ENCODE results near the gene RNF43.

Gene RNF43

DNA sequence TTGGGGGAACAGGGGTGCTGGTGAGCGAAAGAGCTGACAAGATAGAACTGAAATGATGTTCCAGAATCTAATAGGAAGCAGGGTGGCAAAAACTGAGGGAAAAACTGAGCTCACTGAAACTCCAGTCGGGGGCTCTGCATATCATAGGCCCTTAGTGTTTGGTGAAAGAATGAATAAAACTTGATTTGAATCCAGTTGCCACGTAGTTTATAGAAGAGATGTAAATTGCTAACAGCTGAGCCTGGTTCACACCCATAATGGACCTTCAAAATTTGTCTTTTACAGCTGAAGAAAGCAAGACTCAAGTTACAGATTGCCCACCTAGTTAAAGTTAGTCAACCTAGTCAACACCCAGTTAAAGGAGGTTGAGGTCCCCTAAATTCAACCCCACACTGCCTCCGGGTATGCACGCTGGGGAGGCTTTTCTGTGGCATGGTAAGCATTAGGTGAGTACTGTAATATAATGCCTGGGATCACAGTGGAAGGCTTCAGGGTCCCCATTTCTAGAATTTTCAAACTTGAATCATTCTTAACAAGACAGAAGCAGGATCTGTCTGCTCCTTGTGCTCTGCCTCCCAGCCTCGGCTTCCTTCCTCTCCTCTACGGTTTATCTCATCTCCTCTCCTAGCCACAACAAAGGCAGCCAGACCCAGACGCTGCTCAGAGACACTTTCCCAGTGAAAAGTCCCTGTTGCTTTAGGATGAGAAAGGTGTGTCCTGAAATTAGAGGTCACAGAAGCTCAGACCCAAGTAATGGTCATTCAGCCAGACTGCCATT is 38.4 kb downstream of the RNF43 start:
- Histone ChIP-seq H3K4me3 (ENCODE audit: control insufficient read depth in 1 of 7, extremely low read depth in 1 of 7, insufficient read depth in 4 of 7, low read depth in 2 of 7, low read length in 6 of 7) (peak overlapping the region in 1 of 7 experiments; percentile 38), H3K27me3 (replicated peaks in 2 of 5; ENCODE audit: control insufficient read depth in 4 of 5, insufficient read depth in 5 of 5, low read length in 4 of 5) (no peaks in the 10 kb centered on the region), H3K27ac (ENCODE audit: insufficient read depth in 1 of 2, low read depth in 1 of 2, low read length in 2 of 2, poor library complexity in 1 of 2, severe bottlenecking in 2 of 2) (no peak overlapping the region), H3K9me3 (ENCODE audit: control extremely low read depth in 1 of 5, control insufficient read depth in 4 of 5, insufficient read depth in 2 of 5, low read depth in 1 of 5, low read length in 4 of 5) (no peaks in the 10 kb centered on the region), H3K4me1 (ENCODE audit: control extremely low read depth in 1 of 4, control insufficient read depth in 4 of 4, insufficient read depth in 4 of 4, low read length in 3 of 4) (peaks cover 8 to 33% (median 18%) of the 10 kb centered on the region in 4 experiments), H3K36me3 (ENCODE audit: control insufficient read depth in 4 of 4, insufficient read depth in 4 of 4, low read length in 3 of 4) (no peaks in the 10 kb centered on the region)
- ChIA-PET CTCF (interaction anchor here (0.6 to 2.4 kb wide), 8 partner anchors 13 to 62 kb away, joined by 3 to 14 read pairs (median 4); partner anchors contain the start of gene RNF43), POLR2A (interaction anchor here (0.6 kb wide), 1 partner anchor 45 kb away, joined by 3 read pairs; no protein-coding TSS in a partner anchor)
- 53% methylated on average over 5 of the region's 8 CpGs for WGBS (ENCODE audit: insufficient coverage)
- DNase-seq: no peak

DNA sequence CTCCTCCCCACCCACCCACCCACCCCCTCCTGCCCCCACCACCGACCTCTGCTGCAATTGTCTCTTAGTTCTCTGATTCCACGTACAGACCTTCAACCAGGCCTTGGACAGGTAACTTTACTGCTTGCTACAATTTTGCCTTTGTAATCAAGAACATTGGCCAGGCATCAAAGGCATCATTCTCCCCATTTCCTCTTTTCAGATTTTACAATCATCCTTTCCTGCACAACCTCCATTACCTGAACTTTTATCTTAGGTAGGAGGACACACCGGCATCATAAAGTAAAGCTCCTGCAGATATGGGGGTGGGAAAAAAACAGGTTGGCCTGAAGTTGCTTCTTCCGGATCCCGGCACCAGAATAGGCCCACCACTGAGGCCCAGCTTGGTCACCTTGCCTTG is 39.7 kb downstream of the RNF43 start:
- Histone ChIP-seq H3K27ac (ENCODE audit: insufficient read depth in 1 of 2, low read depth in 1 of 2, low read length in 2 of 2, poor library complexity in 1 of 2, severe bottlenecking in 2 of 2) (no peak overlapping the region), H3K4me1 (ENCODE audit: control extremely low read depth in 1 of 4, control insufficient read depth in 4 of 4, insufficient read depth in 4 of 4, low read length in 3 of 4) (peaks cover 8 to 33% (median 18%) of the 10 kb centered on the region in 4 experiments), H3K9me3 (ENCODE audit: control extremely low read depth in 1 of 5, control insufficient read depth in 4 of 5, insufficient read depth in 2 of 5, low read depth in 1 of 5, low read length in 4 of 5) (no peaks in the 10 kb centered on the region), H3K27me3 (replicated peaks in 2 of 5; ENCODE audit: control insufficient read depth in 4 of 5, insufficient read depth in 5 of 5, low read length in 4 of 5) (no peaks in the 10 kb centered on the region), H3K4me3 (ENCODE audit: control insufficient read depth in 1 of 7, extremely low read depth in 1 of 7, insufficient read depth in 4 of 7, low read depth in 2 of 7, low read length in 6 of 7) (no peak overlapping the region), H3K36me3 (ENCODE audit: control insufficient read depth in 4 of 4, insufficient read depth in 4 of 4, low read length in 3 of 4) (no peaks in the 10 kb centered on the region)
- no peak for DNase-seq
- WGBS (ENCODE audit: insufficient coverage): 100% methylated on average over 3 of the region's 5 CpGs
- ChIA-PET CTCF (interaction anchor here (1.6 to 2.4 kb wide), 3 partner anchors 10 to 60 kb away, joined by 3 to 14 read pairs (median 6); no protein-coding TSS in a partner anchor), POLR2A (no interaction called here)

DNA sequence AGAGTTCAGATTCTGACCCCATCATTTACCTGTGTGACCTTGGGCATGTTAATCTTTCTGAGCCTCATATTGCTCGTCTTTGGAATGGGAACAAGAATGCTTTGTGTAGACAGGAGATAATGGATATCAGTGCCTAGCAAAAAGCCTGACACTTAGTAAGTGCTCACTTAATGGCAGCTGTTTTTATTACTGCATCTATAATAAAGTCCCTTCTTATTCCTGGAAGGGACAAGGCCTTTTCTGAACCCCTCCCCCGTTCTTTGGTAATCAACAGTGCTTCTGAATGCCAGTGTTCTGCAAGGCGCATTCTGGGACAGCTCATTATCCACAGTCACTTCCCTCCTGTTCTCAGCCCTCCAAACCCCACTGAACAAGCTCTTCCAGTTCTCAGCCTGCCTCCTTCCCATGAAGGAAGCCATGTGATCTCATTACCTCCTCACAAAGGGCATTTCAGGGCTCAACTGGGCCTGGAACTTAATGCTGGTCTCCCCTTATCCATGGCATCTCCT is 40.2 kb downstream of the RNF43 start:
- POLR2A ChIA-PET: no interaction called here
- no peaks in the 10 kb centered on the region for H3K27me3 ChIP-seq (replicated peaks in 2 of 5; ENCODE audit: control insufficient read depth in 4 of 5, insufficient read depth in 5 of 5, low read length in 4 of 5)
- H3K36me3 ChIP-seq (ENCODE audit: control insufficient read depth in 4 of 4, insufficient read depth in 4 of 4, low read length in 3 of 4): no peaks in the 10 kb centered on the region
- no peak overlapping the region for H3K4me3 ChIP-seq (ENCODE audit: control insufficient read depth in 1 of 7, extremely low read depth in 1 of 7, insufficient read depth in 4 of 7, low read depth in 2 of 7, low read length in 6 of 7)
- H3K9me3 ChIP-seq (ENCODE audit: control extremely low read depth in 1 of 5, control insufficient read depth in 4 of 5, insufficient read depth in 2 of 5, low read depth in 1 of 5, low read length in 4 of 5): no peaks in the 10 kb centered on the region
- CTCF ChIA-PET: interaction anchor here (1.3 to 1.6 kb wide), 2 partner anchors 9 to 59 kb away, joined by 3 to 6 read pairs; no protein-coding TSS in a partner anchor
- DNase-seq: no peak
- peaks cover 8 to 33% (median 17%) of the 10 kb centered on the region in 4 experiments for H3K4me1 ChIP-seq (ENCODE audit: control extremely low read depth in 1 of 4, control insufficient read depth in 4 of 4, insufficient read depth in 4 of 4, low read length in 3 of 4)
- H3K27ac ChIP-seq (ENCODE audit: insufficient read depth in 1 of 2, low read depth in 1 of 2, low read length in 2 of 2, poor library complexity in 1 of 2, severe bottlenecking in 2 of 2): no peak overlapping the region
- 97% methylated on average over 3 of the region's 3 CpGs for WGBS (ENCODE audit: insufficient coverage)

DNA sequence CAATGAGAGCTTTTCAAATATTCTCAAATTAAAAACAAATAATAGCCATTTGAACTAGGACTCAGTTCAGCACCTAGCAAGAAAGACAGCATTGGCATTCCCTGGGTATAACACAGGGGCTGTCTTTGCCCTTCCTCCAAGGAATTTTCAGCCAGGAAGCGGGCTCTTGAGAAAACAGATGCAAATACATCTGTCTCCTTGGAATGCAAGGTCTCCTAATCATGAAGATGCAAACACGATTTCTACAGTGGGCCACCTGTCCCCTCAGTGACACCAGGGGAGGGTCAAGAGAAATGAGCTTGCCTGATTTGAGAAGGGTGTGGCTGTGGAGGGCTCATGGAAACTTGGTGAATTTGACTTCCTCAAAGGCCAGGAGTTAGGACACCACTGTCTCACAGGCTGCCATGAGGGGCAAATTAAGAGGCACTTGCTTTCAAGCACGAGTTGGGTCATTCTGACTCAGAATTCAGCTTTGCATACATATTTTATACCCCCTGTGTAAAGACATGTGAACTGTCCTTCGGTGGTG is 40.8 kb downstream of the RNF43 start:
- ChIA-PET POLR2A (no interaction called here), CTCF (interaction anchor here (1.3 to 1.6 kb wide), 2 partner anchors 8 to 59 kb away, joined by 3 to 6 read pairs; no protein-coding TSS in a partner anchor)
- Histone ChIP-seq H3K36me3 (ENCODE audit: control insufficient read depth in 4 of 4, insufficient read depth in 4 of 4, low read length in 3 of 4) (no peaks in the 10 kb centered on the region), H3K9me3 (ENCODE audit: control extremely low read depth in 1 of 5, control insufficient read depth in 4 of 5, insufficient read depth in 2 of 5, low read depth in 1 of 5, low read length in 4 of 5) (no peaks in the 10 kb centered on the region), H3K27me3 (replicated peaks in 2 of 5; ENCODE audit: control insufficient read depth in 4 of 5, insufficient read depth in 5 of 5, low read length in 4 of 5) (no peaks in the 10 kb centered on the region), H3K4me1 (ENCODE audit: control extremely low read depth in 1 of 4, control insufficient read depth in 4 of 4, insufficient read depth in 4 of 4, low read length in 3 of 4) (peaks cover 8 to 33% (median 17%) of the 10 kb centered on the region in 4 experiments), H3K27ac (ENCODE audit: insufficient read depth in 1 of 2, low read depth in 1 of 2, low read length in 2 of 2, poor library complexity in 1 of 2, severe bottlenecking in 2 of 2) (no peak overlapping the region), H3K4me3 (ENCODE audit: control insufficient read depth in 1 of 7, extremely low read depth in 1 of 7, insufficient read depth in 4 of 7, low read depth in 2 of 7, low read length in 6 of 7) (no peak overlapping the region)
- peak in 2 of 3 donors; percentile 19 for DNase-seq
- 96% methylated on average over 4 of the region's 4 CpGs for whole genome bisulfite sequencing (ENCODE audit: insufficient coverage)

DNA sequence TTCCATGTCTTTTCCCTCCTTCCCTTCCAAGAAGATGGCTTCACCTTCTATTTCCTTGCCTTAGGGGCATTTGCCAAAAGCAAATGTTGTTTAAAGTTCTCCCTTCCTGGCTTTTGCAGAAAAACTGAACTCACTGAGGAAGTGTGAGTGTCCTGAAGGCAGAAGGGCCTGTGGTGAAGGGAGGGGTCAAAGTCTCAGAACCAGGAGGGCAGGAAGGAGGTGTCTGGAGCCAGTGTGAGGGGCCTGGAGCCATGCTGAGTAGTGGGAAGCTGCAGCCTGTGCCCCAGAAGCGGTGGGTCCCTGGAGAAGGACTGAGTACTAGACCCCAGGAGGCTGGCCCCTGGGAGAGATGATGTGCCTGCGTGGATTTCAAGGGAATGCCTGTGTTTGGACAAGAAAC is 41.5 kb downstream of the RNF43 start:
- WGBS (ENCODE audit: insufficient coverage): 95% methylated on average over 2 of the region's 2 CpGs
- Histone ChIP-seq H3K9me3 (ENCODE audit: control extremely low read depth in 1 of 5, control insufficient read depth in 4 of 5, insufficient read depth in 2 of 5, low read depth in 1 of 5, low read length in 4 of 5) (no peaks in the 10 kb centered on the region), H3K4me1 (ENCODE audit: control extremely low read depth in 1 of 4, control insufficient read depth in 4 of 4, insufficient read depth in 4 of 4, low read length in 3 of 4) (peaks cover 8 to 33% (median 17%) of the 10 kb centered on the region in 4 experiments), H3K27ac (ENCODE audit: insufficient read depth in 1 of 2, low read depth in 1 of 2, low read length in 2 of 2, poor library complexity in 1 of 2, severe bottlenecking in 2 of 2) (no peak overlapping the region), H3K36me3 (ENCODE audit: control insufficient read depth in 4 of 4, insufficient read depth in 4 of 4, low read length in 3 of 4) (no peaks in the 10 kb centered on the region), H3K27me3 (replicated peaks in 2 of 5; ENCODE audit: control insufficient read depth in 4 of 5, insufficient read depth in 5 of 5, low read length in 4 of 5) (no peaks in the 10 kb centered on the region), H3K4me3 (ENCODE audit: control insufficient read depth in 1 of 7, extremely low read depth in 1 of 7, insufficient read depth in 4 of 7, low read depth in 2 of 7, low read length in 6 of 7) (no peak overlapping the region)
- no peak for DNase-seq
- POLR2A ChIA-PET: no interaction called here
- CTCF ChIA-PET: interaction anchor here (1.3 to 1.9 kb wide), 2 partner anchors 19 to 58 kb away, joined by 3 to 4 read pairs; no protein-coding TSS in a partner anchor

DNA sequence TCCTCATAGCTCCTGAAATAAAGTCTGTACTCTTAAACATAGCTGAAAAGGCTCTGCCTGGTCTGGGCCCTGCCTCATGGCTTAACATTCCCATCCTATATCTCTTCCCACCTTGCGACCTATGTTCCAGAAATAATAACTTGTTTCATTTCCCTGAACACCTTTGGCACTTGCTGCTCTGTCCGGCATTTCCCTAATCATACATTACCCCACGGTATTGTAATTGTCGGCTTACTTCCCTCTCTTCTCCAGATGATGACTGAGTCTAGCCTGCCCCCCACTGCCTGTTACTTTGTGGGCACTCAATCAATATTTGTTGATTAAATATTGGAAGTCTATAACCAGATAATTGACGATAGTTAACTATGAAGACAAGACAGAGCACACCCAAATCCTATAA is 42.1 kb downstream of the RNF43 start:
- DNase-seq: peak in 2 of 3 donors; percentile 46 to 47
- H3K9me3 ChIP-seq (ENCODE audit: control extremely low read depth in 1 of 5, control insufficient read depth in 4 of 5, insufficient read depth in 2 of 5, low read depth in 1 of 5, low read length in 4 of 5): no peaks in the 10 kb centered on the region
- WGBS (ENCODE audit: insufficient coverage): 84% methylated on average over 3 of the region's 5 CpGs
- POLR2A ChIA-PET: no interaction called here
- H3K36me3 ChIP-seq (ENCODE audit: control insufficient read depth in 4 of 4, insufficient read depth in 4 of 4, low read length in 3 of 4): no peaks in the 10 kb centered on the region
- no peak overlapping the region for H3K27ac ChIP-seq (ENCODE audit: insufficient read depth in 1 of 2, low read depth in 1 of 2, low read length in 2 of 2, poor library complexity in 1 of 2, severe bottlenecking in 2 of 2)
- no peaks in the 10 kb centered on the region for H3K27me3 ChIP-seq (replicated peaks in 2 of 5; ENCODE audit: control insufficient read depth in 4 of 5, insufficient read depth in 5 of 5, low read length in 4 of 5)
- no peak overlapping the region for H3K4me3 ChIP-seq (ENCODE audit: control insufficient read depth in 1 of 7, extremely low read depth in 1 of 7, insufficient read depth in 4 of 7, low read depth in 2 of 7, low read length in 6 of 7)
- peaks cover 8 to 33% (median 17%) of the 10 kb centered on the region in 4 experiments for H3K4me1 ChIP-seq (ENCODE audit: control extremely low read depth in 1 of 4, control insufficient read depth in 4 of 4, insufficient read depth in 4 of 4, low read length in 3 of 4)
- CTCF ChIA-PET: interaction anchor here (0.6 to 1.9 kb wide), 3 partner anchors 19 to 58 kb away, joined by 3 to 4 read pairs (median 3); no protein-coding TSS in a partner anchor

DNA sequence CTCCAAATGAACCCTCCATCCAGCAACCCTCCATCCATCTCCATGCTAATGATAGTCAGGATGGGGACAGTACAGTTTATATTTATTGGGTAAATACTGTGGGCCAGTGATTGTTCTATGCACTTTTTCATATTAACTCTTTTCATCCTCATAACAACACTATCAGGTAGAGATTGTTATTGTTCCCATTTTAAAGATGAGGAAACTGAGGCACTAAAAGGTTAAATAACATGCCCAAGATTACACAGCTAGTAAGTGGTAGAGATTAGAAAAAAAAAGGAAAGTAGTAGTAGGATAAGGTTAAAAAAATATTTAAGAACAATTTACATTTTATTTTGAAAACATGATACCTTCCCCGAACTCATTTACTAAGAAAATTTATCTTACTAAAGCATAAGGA is 43.4 kb downstream of the RNF43 start:
- Histone ChIP-seq H3K4me1 (ENCODE audit: control extremely low read depth in 1 of 4, control insufficient read depth in 4 of 4, insufficient read depth in 4 of 4, low read length in 3 of 4) (peaks cover 2 to 25% (median 11%) of the 10 kb centered on the region in 4 experiments), H3K27ac (ENCODE audit: insufficient read depth in 1 of 2, low read depth in 1 of 2, low read length in 2 of 2, poor library complexity in 1 of 2, severe bottlenecking in 2 of 2) (no peak overlapping the region), H3K36me3 (ENCODE audit: control insufficient read depth in 4 of 4, insufficient read depth in 4 of 4, low read length in 3 of 4) (no peaks in the 10 kb centered on the region), H3K9me3 (ENCODE audit: control extremely low read depth in 1 of 5, control insufficient read depth in 4 of 5, insufficient read depth in 2 of 5, low read depth in 1 of 5, low read length in 4 of 5) (no peaks in the 10 kb centered on the region), H3K4me3 (ENCODE audit: control insufficient read depth in 1 of 7, extremely low read depth in 1 of 7, insufficient read depth in 4 of 7, low read depth in 2 of 7, low read length in 6 of 7) (no peak overlapping the region), H3K27me3 (replicated peaks in 2 of 5; ENCODE audit: control insufficient read depth in 4 of 5, insufficient read depth in 5 of 5, low read length in 4 of 5) (no peaks in the 10 kb centered on the region)
- no CpG with 5 or more reads among the region's 1 CpG for WGBS (ENCODE audit: insufficient coverage)
- CTCF ChIA-PET: interaction anchor here (1.3 kb wide), 1 partner anchor 10 kb away, joined by 4 read pairs; no protein-coding TSS in a partner anchor
- POLR2A ChIA-PET: no interaction called here
- no peak for DNase-seq

All from common myeloid progenitor, CD34-positive (primary cell).